GM13977 (cell line): ENCODE data around the gene ZNF165.
"Not testable (repeated sequence)": the region's sequence is repeated elsewhere in the genome, so short reads cannot be mapped to it uniquely, and the experiment has no call there.

Experiments used
- DNase-seq: peaks from one replicate; pipeline ENCODE4 v3.0.0; 2012; ENCODE audit warnings: low spot score
- in situ Hi-C: fragments of 300-500 bp; cut with MboI; formaldehyde crosslinking; loops from one replicate; pipeline ENCODE4 v1.12.0; 2022; ENCODE audit warnings: low sequenced_read_pairs, low pct_unique_long_range_greater_than_20kb, mixed read lengths, inconsistent platforms; ENCODE audit not compliant: unreplicated experiment
- TF ChIP-seq, protein P1 (sequence below): IDR thresholded peaks from 2 replicates; pipeline ENCODE4 v1.5.1; 2012; ENCODE audit warnings: mild to moderate bottlenecking, control low read depth; ENCODE audit not compliant: insufficient read depth; ENCODE audit errors: extremely low read depth, missing control alignments

Gene ZNF165

DNA sequence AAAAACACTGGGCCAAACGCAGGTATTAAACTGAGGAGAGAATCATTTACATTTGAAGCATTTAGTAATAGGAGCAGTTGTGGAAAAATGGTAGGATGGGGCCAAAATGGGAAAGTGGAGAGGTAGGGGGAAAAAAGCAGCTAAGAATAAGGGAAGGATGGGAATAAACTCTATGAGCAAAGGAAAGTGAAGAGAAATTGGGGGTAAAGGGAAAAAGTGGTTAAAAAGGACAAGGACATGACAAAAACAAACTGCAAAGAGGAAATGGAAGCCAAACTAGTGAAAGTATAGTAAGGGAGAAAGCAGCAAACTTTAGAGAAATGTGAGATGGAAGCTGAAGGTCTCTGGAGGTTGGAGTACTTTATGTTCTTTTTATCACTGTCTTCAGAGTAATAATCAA, 37.8 kb downstream of the ZNF165 start:
- no peak for DNase-seq
- TF ChIP-seq, protein P1, sequence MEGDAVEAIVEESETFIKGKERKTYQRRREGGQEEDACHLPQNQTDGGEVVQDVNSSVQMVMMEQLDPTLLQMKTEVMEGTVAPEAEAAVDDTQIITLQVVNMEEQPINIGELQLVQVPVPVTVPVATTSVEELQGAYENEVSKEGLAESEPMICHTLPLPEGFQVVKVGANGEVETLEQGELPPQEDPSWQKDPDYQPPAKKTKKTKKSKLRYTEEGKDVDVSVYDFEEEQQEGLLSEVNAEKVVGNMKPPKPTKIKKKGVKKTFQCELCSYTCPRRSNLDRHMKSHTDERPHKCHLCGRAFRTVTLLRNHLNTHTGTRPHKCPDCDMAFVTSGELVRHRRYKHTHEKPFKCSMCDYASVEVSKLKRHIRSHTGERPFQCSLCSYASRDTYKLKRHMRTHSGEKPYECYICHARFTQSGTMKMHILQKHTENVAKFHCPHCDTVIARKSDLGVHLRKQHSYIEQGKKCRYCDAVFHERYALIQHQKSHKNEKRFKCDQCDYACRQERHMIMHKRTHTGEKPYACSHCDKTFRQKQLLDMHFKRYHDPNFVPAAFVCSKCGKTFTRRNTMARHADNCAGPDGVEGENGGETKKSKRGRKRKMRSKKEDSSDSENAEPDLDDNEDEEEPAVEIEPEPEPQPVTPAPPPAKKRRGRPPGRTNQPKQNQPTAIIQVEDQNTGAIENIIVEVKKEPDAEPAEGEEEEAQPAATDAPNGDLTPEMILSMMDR = no peak
- in situ Hi-C loops = no loop called here

- in situ Hi-C loops = no loop called here
- TF ChIP-seq, protein P1 = no peak
- DNase-seq = no peak
Observed at GRCh38 chr6:28121876-28122275, 41.5 kb downstream of the ZNF165 start.

GRCh38 chr6:28122283-28122682, 41.9 kb downstream of the ZNF165 start:
- DNase-seq, in situ Hi-C loops: not testable (repeated sequence)

GRCh38 chr6:28124350-28124970, 44.1 kb downstream of the ZNF165 start, which contains the start of gene ZSCAN16:
Gene ZSCAN16, plus strand, starts transcription at chr6:28124609. Its CDS starts 835 bp downstream, at chr6:28125444.
- DNase-seq = peak; percentile 74
- TF ChIP-seq, protein P1 = no peak
- in situ Hi-C loops = no loop called here

- DNase-seq = no peak
- TF ChIP-seq, protein P1 = no peak
- in situ Hi-C loops = no loop called here
Observed at GRCh38 chr6:28124971-28125353, 44.6 kb downstream of the ZNF165 start.

- TF ChIP-seq, protein P1 = no peak
- no peak for DNase-seq
- in situ Hi-C loops = no loop called here
Observed at GRCh38 chr6:28125401-28125800, 45.0 kb downstream of the ZNF165 start.

- DNase-seq = no peak
- in situ Hi-C loops = loop anchor here (10.0 kb wide), 1 partner anchor 221 kb away; no protein-coding TSS in a partner anchor
- TF ChIP-seq, protein P1 = peak; percentile 55
Observed at GRCh38 chr6:28134015-28134414, 53.6 kb downstream of the ZNF165 start.
